A673 (cell line): Measurements from ENCODE around the gene CAPN8. TPM values are rescaled to one million over a fixed set of nuclear protein-coding genes. Genes with fewer than 3 reads are reported as not detected.

Source experiments
- BruUV-seq: library from RNA; stranded (reverse); fragments of 400-500 nt; replicated peaks from 2 replicates; lab custom pipeline; 2021; lab: Mats Ljungman, UMichigan
- CTCF ChIA-PET: fragments of 300-600 bp; sonication (Branson Sonifier 250); formaldehyde crosslinking; loops from one replicate; lab custom pipeline; 2022; ENCODE audit warnings: antibody characterized with exemption; lab: Charles Lee
- POLR2A ChIA-PET: fragments of 300-600 bp; sonication (Branson Sonifier 250); formaldehyde crosslinking; loops from one replicate; lab custom pipeline; 2022; ENCODE audit warnings: antibody characterized with exemption; ENCODE audit not compliant: low non-redundant PET; lab: Charles Lee
- DNase-seq: peaks from one replicate; pipeline ENCODE4 v3.0.0-alpha.2; 2015; ENCODE audit warnings: low spot score
- H3K27ac ChIP-seq: fragments of 200-600 bp; sonication (generic); 2 replicates; pipeline ENCODE4 v1.5.1; 2016; ENCODE audit warnings: mixed run types, low read depth, mild to moderate bottlenecking, mixed read lengths, antibody characterized with exemption, low read length; ENCODE audit not compliant: poor library complexity, severe bottlenecking
- H3K27me3 ChIP-seq: fragments of 200-600 bp; sonication (generic); replicated peaks from 2 replicates; pipeline ENCODE4 v1.6.1; 2017; ENCODE audit warnings: mixed run types, low read depth, mild to moderate bottlenecking, mixed read lengths, antibody characterized with exemption, low read length; ENCODE audit not compliant: insufficient read depth, poor library complexity
- H3K36me3 ChIP-seq: fragments of 200-600 bp; sonication (generic); 2 replicates; pipeline ENCODE4 v1.6.1; 2016; ENCODE audit warnings: mixed run types, mild to moderate bottlenecking, mixed read lengths, antibody characterized with exemption, low read length; ENCODE audit not compliant: insufficient read depth, poor library complexity, severe bottlenecking
- H3K4me1 ChIP-seq: fragments of 200-600 bp; sonication (generic); 2 replicates; pipeline ENCODE4 v1.6.1; 2017; ENCODE audit warnings: mixed run types, mild to moderate bottlenecking, mixed read lengths, antibody characterized with exemption, low read length; ENCODE audit not compliant: insufficient read depth, poor library complexity, severe bottlenecking
- H3K4me3 ChIP-seq: fragments of 200-600 bp; sonication (generic); 2 replicates; pipeline ENCODE4 v1.5.1; 2016; ENCODE audit warnings: low read depth, mixed run types, mild to moderate bottlenecking, mixed read lengths, low read length; ENCODE audit not compliant: poor library complexity, severe bottlenecking
- H3K9me3 ChIP-seq: fragments of 200-600 bp; sonication (generic); 2 replicates; pipeline ENCODE4 v1.6.1; 2016; ENCODE audit warnings: mixed run types, low read depth, mild to moderate bottlenecking, mixed read lengths, antibody characterized with exemption, low read length; ENCODE audit not compliant: poor library complexity, severe bottlenecking
- CTCF ChIP-seq: fragments of 300-800, 200-600 bp; sonication (generic); conservative IDR thresholded peaks from 2 replicates; pipeline ENCODE4 v1.5.1; 2017; ENCODE audit warnings: low read depth, mild to moderate bottlenecking, antibody characterized with exemption, low read length, moderate library complexity, mixed read lengths
- EZH2 ChIP-seq: fragments of 200-600 bp; sonication (generic); IDR thresholded peaks from 2 replicates; pipeline ENCODE4 v1.6.1; 2017; ENCODE audit warnings: borderline replicate concordance, low read depth, mild to moderate bottlenecking, mixed read lengths, antibody characterized with exemption, low read length; ENCODE audit not compliant: poor library complexity, severe bottlenecking
- intact Hi-C: fragments of 100-400 bp; cut with micrococcal nuclease; formaldehyde crosslinking; loops from one replicate; pipeline ENCODE4 v1.10.0; 2022; ENCODE audit not compliant: unreplicated experiment
- total RNA-seq: library from RNA; stranded (reverse); gene quantifications from 2 replicates; pipeline ENCODE4 v1.2.3, GENCODE V29; 2021

CAPN8 gene
- total RNA-seq, 1 experiment from 2014 or later = not detected

- Histone ChIP-seq H3K27ac (no peak overlapping the region), H3K4me3 (no peak overlapping the region), H3K9me3 (no peaks in the 10 kb centered on the region), H3K4me1 (no peaks in the 10 kb centered on the region), H3K36me3 (no peaks in the 10 kb centered on the region), H3K27me3 (no peaks in the 10 kb centered on the region)
- BruUV-seq = no TSS peak
- ChIA-PET POLR2A (no interaction called here), CTCF (interaction anchor here (0.8 to 1.3 kb wide), 2 partner anchors 52 to 53 kb away, joined by 3 to 5 read pairs; no protein-coding TSS in a partner anchor)
- intact Hi-C loops = no loop called here
- DNase-seq = no peak
- TF ChIP-seq EZH2 (no peak), CTCF (no peak)
Measured at GRCh38 chr1:223609977-223610376, 55.5 kb downstream of the CAPN8 start.

- POLR2A ChIA-PET = interaction anchor here (0.6 kb wide), 1 partner anchor 59 kb away, joined by 3 read pairs; no protein-coding TSS in a partner anchor
- no peak overlapping the region for H3K27ac ChIP-seq
- no peaks in the 10 kb centered on the region for H3K36me3 ChIP-seq
- H3K4me3 ChIP-seq = no peak overlapping the region
- CTCF ChIA-PET = interaction anchor here (1.3 kb wide), 1 partner anchor 52 kb away, joined by 3 read pairs; no protein-coding TSS in a partner anchor
- DNase-seq = no peak
- BruUV-seq = no TSS peak
- no peaks in the 10 kb centered on the region for H3K4me1 ChIP-seq
- no peaks in the 10 kb centered on the region for H3K9me3 ChIP-seq
- no peak for TF ChIP-seq EZH2
- TF ChIP-seq CTCF = no peak
- intact Hi-C loops = no loop called here
- H3K27me3 ChIP-seq = no peaks in the 10 kb centered on the region
Measured at GRCh38 chr1:223609066-223609465, 56.4 kb downstream of the CAPN8 start.

GRCh38 chr1:223558512-223558911, 107.0 kb downstream of the CAPN8 start:
- H3K36me3 ChIP-seq = no peaks in the 10 kb centered on the region
- DNase-seq = no peak
- H3K9me3 ChIP-seq = no peaks in the 10 kb centered on the region
- no peak overlapping the region for H3K4me3 ChIP-seq
- ChIA-PET CTCF (interaction anchor here (1.4 kb wide), 1 partner anchor 51 kb away, joined by 5 read pairs; no protein-coding TSS in a partner anchor), POLR2A (no interaction called here)
- no peaks in the 10 kb centered on the region for H3K27me3 ChIP-seq
- no peaks in the 10 kb centered on the region for H3K4me1 ChIP-seq
- intact Hi-C loops = no loop called here
- TF ChIP-seq CTCF (no peak), EZH2 (no peak)
- no peak overlapping the region for H3K27ac ChIP-seq
- no TSS peak for BruUV-seq
